GM18861 (cell line): ENCODE measurements around the gene OR7C1.
"Not testable (repeated sequence)": the region's sequence is repeated elsewhere in the genome, so short reads cannot be mapped to it uniquely, and the experiment has no call there.

ENCODE experiments used
- ATAC-seq: cut with Tn5 transposase; IDR thresholded peaks from one replicate; pipeline ENCODE4 v1.9.1; 2021; ENCODE audit not compliant: unreplicated experiment

OR7C1 gene

GRCh38 chr19:14768001-14768400 is 67.0 kb downstream of the OR7C1 start:
- ATAC-seq = no peak

- no peak for ATAC-seq
These were observed 67.5 kb downstream of the OR7C1 start for GRCh38 chr19:14767466-14767971.

GRCh38 chr19:14765841-14766240 is 69.1 kb downstream of the OR7C1 start:
- ATAC-seq = not testable (repeated sequence)

GRCh38 chr19:14765403-14765802 is 69.6 kb downstream of the OR7C1 start:
- not testable (repeated sequence) for ATAC-seq

- no peak for ATAC-seq
These were observed 70.6 kb downstream of the OR7C1 start for GRCh38 chr19:14764401-14764800.

- no peak for ATAC-seq
These were observed 71.4 kb downstream of the OR7C1 start for GRCh38 chr19:14763497-14764145.

- ATAC-seq = no peak
These were observed 72.9 kb downstream of the OR7C1 start for GRCh38 chr19:14762111-14762510.

- no peak for ATAC-seq
These were observed 73.4 kb downstream of the OR7C1 start for GRCh38 chr19:14761607-14762006.

- ATAC-seq = no peak
These were observed 76.2 kb downstream of the OR7C1 start for GRCh38 chr19:14758816-14759215.

- ATAC-seq = no peak
These were observed 86.4 kb downstream of the OR7C1 start for GRCh38 chr19:14748601-14749000.
